Brain microvascular endothelial cell (primary cell): ENCODE measurements around the gene MAPK8IP1.
A peak's percentile ranks its signal among the peaks of the same experiment; 100 is the strongest.

Source experiments
- DNase-seq: peaks from one replicate; pipeline ENCODE4 v3.0.0-alpha.2; 2020
- H3K27ac ChIP-seq: fragments of 250-450 bp; sonication (Bioruptor Pico); 2 replicates; pipeline ENCODE4 v1.5.1; 2020; ENCODE audit warnings: mild to moderate bottlenecking, moderate library complexity
- H3K27me3 ChIP-seq: fragments of 250-450 bp; sonication (Bioruptor Pico); replicated peaks from 2 replicates; pipeline ENCODE4 v1.5.1; 2020; ENCODE audit warnings: mild to moderate bottlenecking
- H3K36me3 ChIP-seq: fragments of 250-450 bp; sonication (Bioruptor Pico); replicated peaks from 2 replicates; pipeline ENCODE4 v1.5.1; 2020; ENCODE audit warnings: mild to moderate bottlenecking
- H3K4me3 ChIP-seq: 2 replicates; pipeline ENCODE4 v1.5.1; 2011; ENCODE audit warnings: low read depth, mild to moderate bottlenecking, control low read depth, low read length, moderate library complexity
- in situ Hi-C: cut with HindIII; loops from 2 replicates; pipeline ENCODE4 v1.10.0; 2017; ENCODE audit warnings: low sequenced_read_pairs, low pct_ligation_motif_present
- TF ChIP-seq, protein P1 (sequence below): IDR thresholded peaks from 2 replicates; pipeline ENCODE4 v1.5.1; 2011; ENCODE audit warnings: low read depth, mild to moderate bottlenecking, moderate library complexity, low read length, control low read depth, inconsistent platforms; ENCODE audit errors: missing control alignments

The MAPK8IP1 gene

DNA sequence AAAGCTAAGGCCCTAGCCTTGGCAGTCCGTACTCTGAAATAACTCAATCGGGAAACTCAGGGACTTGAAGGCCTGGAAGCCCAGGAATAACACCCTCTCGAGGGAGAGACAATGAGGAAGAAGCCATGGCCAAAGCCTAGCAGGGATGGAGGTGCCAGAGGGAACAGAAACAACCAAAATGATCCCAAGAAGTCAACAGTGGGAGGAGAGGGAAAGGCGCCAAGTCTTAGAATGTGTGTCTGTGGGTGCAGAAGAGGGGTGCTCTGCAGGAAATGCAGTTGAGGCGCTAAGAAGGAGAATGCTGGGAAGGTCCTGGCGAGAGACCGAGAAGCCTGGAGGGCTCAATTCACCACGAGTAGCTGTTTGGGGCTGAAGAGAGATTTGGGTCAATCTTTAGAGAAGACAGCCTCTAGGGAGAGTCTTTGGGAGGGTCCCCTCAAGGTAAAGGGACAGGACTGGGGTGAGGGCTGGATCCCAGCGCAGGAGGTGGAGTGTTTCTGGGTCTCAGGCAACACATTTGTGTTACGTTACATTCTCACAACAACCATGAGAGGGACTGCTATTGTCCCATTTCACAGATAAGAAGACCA, 760 bp upstream of the MAPK8IP1 start:
- DNase-seq: no peak
- Histone ChIP-seq H3K27ac (no peak overlapping the region), H3K27me3 (no peaks in the 10 kb centered on the region), H3K36me3 (peaks cover 5% of the 10 kb centered on the region), H3K4me3 (no peak overlapping the region)
- TF ChIP-seq, protein P1, sequence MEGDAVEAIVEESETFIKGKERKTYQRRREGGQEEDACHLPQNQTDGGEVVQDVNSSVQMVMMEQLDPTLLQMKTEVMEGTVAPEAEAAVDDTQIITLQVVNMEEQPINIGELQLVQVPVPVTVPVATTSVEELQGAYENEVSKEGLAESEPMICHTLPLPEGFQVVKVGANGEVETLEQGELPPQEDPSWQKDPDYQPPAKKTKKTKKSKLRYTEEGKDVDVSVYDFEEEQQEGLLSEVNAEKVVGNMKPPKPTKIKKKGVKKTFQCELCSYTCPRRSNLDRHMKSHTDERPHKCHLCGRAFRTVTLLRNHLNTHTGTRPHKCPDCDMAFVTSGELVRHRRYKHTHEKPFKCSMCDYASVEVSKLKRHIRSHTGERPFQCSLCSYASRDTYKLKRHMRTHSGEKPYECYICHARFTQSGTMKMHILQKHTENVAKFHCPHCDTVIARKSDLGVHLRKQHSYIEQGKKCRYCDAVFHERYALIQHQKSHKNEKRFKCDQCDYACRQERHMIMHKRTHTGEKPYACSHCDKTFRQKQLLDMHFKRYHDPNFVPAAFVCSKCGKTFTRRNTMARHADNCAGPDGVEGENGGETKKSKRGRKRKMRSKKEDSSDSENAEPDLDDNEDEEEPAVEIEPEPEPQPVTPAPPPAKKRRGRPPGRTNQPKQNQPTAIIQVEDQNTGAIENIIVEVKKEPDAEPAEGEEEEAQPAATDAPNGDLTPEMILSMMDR: no peak
- in situ Hi-C loops: no loop called here

DNA sequence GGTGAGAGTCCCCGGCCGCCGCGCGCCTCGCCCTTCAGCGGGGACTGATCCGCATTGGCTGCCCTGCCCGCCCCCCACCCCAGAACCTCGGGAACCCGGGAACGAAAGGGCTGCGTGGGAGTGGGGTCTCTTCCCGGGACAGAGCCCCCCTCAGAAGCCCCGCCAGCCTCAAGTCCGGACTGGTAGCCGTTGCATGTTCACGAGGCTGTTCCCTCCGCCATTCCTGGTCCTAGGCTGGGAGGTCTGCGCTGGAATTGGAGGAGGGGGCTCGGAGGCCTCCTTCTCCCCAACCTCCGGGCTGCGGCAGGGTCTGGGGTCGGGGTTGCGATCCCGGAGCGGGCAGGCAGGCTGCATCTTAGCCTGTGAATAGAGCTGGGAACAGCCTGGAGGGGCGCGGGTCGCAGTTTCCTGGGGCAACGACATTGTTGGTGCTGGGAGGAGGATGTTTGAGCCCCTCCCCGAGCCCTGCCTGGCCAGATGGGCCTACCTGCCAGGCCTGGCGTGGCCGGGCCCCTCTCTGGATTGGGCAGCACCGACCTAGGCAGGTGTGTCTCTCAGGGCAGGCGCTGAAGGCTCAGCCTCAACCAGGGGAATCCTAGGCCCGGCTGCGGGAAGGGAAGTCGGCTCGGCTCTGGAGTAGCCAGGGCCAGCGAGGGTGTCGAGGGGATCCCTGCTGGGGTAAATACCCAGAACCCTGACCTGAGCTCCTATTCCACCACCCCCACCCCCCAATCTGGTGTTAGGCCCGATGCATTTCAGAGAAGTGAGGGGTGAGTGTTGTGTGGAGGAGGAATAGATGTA, 670 bp downstream of the MAPK8IP1 start:
- H3K27ac ChIP-seq: no peak overlapping the region
- H3K36me3 ChIP-seq: peaks cover 1% of the 10 kb centered on the region
- no peaks in the 10 kb centered on the region for H3K27me3 ChIP-seq
- H3K4me3 ChIP-seq: peak overlapping the region; percentile 37
- no peak for DNase-seq
- in situ Hi-C loops: no loop called here
- TF ChIP-seq, protein P1: no peak

- Histone ChIP-seq H3K4me3 (no peak overlapping the region), H3K36me3 (no peaks in the 10 kb centered on the region), H3K27ac (no peak overlapping the region), H3K27me3 (no peaks in the 10 kb centered on the region)
- TF ChIP-seq, protein P1: no peak
- in situ Hi-C loops: no loop called here
- no peak for DNase-seq
These were observed 1.5 kb downstream of the MAPK8IP1 start for GRCh38 chr11:45886816-45887520.

- DNase-seq: no peak
- H3K27me3 ChIP-seq: no peaks in the 10 kb centered on the region
- H3K36me3 ChIP-seq: no peaks in the 10 kb centered on the region
- no peak overlapping the region for H3K27ac ChIP-seq
- TF ChIP-seq, protein P1: no peak
- H3K4me3 ChIP-seq: no peak overlapping the region
- in situ Hi-C loops: no loop called here
These were observed 2.1 kb downstream of the MAPK8IP1 start for GRCh38 chr11:45887587-45887986.

GRCh38 chr11:45889555-45889954, 4.1 kb downstream of the MAPK8IP1 start:
- no peaks in the 10 kb centered on the region for H3K27me3 ChIP-seq
- no peaks in the 10 kb centered on the region for H3K36me3 ChIP-seq
- no peak overlapping the region for H3K27ac ChIP-seq
- DNase-seq: no peak
- in situ Hi-C loops: no loop called here
- no peak overlapping the region for H3K4me3 ChIP-seq
- TF ChIP-seq, protein P1: no peak
